GM21515 (cell line): ENCODE measurements around the gene TATDN3.
"Not testable (repeated sequence)": the region's sequence is repeated elsewhere in the genome, so short reads cannot be mapped to it uniquely, and the experiment has no call there.

ENCODE experiments used
- ATAC-seq: cut with Tn5 transposase; IDR thresholded peaks from one replicate; pipeline ENCODE4 v1.9.1; 2021; ENCODE audit not compliant: unreplicated experiment

The TATDN3 gene

DNA sequence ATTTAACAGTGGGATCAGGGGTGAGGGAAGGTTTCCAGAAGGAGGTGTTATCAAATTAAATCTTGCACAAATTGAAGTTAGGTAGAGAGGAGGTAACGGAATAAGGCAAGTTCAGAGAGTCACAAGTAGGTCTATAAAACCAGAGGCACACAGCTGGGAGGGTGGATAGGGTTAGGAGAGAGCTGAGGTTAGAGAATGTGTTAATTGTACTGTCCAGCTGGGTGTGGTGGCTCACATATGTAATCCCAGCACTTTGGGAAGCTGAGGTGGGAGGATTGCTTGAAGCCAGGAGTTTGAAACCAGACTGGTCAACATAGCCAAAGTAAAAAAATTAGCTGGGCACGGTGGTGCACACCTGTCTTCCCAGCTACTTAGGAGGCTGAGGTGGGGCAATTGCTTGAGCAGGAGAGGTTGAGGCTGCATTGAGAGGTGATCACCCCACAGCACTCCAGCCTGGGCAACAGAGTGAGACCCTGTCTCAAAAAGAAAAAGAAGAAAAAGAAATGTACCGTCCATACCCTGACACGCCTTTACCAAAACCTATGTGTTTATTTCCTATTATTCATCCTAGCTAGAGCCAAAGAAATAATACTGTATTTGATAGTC lies 35.6 kb downstream of the TATDN3 start:
- no peak for ATAC-seq

DNA sequence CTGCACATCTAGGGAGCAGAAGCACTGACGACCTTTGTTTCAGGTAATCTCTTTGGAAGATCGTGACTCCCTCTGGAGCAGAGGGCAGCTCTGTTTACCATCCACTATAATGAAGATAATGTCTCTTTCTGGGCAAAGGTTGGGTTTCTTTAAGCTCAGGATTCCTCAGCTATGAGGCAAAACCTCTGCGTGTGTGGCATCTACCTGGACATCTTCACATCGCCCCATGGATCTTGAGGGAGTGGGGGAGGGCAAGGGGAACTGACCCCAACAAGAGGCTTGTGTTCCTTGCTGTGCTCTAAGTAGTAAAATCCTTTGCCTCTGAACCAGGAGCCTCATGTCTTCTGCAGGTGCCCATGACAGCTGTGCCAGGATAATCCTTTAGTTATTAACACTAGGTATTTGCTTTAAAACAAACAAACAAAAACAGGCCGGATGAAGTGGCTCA lies 36.2 kb downstream of the TATDN3 start:
- ATAC-seq, result no peak

DNA sequence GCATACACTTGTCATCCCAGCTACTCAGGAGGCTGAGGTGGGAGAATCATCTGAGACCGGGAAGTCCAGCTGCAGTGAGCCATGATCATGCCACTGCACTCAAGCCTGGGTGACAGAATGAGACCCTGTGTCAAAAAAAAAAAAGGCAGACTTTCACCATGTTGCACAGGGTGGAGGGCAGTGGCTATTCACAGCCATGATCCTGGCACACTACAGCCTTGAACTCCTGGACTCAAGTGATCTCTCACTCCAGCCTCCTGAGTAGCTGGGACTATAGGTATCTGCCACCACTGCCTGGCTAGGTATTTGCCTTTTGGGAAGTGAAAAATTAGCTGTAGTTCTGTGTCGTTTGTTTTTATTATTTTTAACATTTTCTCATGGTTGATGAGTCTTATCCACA lies 36.7 kb downstream of the TATDN3 start:
- no peak for ATAC-seq

DNA sequence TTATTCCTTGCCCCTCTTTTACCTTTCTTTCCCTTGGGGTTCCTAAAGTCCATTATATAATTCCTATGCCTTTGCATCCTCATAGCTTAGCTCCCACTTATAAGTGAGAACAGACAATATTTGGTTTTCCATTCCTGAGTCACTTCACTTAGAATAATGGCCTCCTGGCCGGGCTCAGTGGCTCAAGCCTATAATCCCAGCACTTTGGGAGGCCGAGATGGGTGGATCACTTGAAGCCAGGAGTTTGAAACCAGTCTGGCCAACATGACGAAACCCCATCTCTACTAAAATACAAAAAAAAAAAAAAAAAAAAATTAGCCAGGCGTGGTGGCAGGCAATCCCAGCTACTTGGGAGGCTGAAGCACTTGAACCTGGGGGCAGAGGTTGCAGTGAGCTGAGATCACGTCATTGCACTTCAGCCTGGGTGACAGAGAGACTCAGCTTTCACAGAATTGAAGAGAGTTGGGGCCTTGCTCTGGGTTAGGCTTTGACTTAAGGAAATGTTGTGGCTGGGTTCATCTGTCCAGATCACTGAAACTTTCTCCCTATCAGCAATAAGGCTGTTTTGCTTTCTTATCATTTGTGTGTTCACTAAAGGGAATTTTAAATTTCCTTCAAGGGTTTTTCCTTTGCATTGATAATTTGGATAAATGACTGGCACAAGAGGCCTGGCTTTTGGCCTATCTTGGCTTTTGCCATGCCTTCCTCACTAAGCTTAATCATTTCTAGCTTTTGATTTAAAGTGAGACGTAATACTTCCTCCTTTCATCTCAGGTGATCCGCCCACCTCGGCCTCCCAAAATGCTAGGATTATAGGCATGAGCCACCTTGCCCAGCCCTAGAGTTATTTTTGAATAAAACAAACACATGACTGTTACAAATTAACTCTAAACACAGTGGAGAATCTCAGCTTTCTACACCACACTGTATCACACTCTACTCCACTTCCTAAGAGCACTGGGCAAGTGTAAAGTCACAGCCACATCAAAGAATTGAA lies 41.8 kb downstream of the TATDN3 start:
- peak; percentile 66 for ATAC-seq

DNA sequence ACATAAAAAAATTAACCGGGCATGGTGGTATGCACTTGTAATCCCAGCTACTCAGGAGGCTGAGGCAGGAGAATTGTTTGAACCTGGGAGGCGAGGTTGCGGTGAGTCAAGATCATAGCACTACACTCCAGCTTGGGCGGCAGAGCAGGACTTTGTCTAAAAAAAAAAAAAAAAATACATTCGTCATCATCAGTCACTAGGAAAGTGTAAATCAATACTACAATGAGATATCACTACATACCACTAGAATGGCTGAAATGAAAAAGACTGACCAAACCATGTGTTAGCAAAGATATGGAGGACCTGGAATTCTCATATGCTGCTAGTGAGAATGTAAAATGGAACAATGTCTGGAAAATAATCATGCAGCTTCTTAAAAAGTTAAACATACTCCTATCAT lies 46.5 kb downstream of the TATDN3 start:
- ATAC-seq, result no peak

DNA sequence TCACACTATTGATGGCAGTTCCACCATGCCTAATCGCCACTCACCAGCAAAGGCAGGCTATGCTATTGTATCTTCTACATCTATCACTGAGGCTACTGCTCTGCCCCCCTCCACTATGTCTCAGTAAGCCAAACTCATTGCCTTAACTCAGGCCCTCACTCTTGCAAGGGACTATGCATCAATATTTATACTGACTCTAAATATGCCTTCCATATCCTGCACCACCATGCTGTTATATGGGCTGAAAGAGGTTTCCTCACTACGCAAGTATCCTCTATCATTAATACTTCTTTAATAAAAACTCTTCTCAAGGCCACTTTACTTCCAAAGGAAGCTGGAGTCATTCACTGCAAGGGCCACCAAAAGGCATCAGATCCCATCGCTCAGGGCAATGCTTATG lies 52.8 kb downstream of the TATDN3 start:
- not testable (repeated sequence) for ATAC-seq

DNA sequence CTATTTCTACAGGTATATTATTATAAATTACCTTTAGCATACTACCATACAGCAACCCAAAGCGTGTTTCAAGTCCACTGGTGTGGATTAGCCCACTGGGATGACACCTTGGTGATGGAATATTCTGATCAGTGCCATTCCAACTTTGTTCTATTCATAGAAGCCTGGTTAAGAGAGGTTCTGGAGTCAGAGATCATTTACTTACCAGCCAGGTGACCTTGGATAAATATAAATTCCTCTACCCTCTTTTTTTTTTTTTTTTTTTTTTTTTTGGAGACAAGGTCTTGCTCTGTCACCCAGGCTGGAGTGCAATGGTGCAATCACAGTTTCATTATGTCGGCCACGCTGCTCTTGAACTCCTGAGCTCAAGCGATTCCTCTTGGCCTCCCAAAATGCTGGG lies 55.9 kb downstream of the TATDN3 start, which contains the start of gene SPATA45:
Gene SPATA45 (minus strand): TSS at position 101 of the 400 bp plus-strand sequence. CDS start 11,500 bp downstream, outside the sequence.
- ATAC-seq, result no peak

DNA sequence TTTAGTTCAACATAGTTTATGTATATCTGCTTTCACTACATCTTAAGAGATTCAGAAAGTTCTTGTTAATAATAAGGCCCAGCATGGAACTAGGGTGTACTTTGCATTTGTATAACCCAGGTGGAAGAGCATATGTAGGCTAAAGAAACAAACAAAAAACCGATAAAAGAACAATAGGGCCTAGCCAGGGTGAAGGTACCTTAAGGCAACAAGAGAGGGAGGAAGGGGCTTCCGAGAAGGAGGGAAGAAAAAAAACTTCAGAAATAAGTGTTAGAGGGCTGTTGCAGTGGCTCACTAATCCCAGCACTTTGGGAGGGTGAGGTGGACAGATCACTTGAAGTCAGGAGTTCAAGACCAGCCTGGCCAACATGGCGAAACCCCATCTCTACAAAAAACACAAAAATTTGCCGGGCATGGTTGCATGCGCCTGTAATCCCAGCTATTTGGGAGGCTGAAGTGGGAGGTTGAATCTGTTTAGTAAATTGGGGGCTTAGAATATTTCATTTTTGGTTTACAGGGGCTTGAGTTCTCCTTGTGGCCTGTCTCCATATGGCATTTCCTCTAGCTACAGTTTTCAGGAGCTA lies 60.5 kb downstream of the TATDN3 start:
- no peak for ATAC-seq

DNA sequence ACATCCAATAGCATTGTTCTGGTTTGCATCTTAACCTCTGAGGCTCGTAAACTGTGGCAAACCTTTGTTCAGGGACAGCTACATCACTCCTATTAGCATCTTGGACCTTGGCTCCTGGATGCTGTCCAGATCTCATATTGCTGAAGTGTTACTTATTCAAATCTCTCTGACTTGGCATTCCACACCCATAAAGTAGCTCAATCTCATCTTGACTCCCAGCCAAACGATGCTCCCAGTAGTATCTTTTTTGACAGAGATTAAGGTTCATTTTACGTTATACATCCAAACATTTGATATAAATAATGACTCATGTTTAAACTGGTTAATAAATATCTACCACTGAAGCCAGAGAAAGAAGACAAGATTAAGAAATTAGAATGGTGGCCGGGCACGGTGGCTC lies 62.0 kb downstream of the TATDN3 start:
- ATAC-seq, result no peak

DNA sequence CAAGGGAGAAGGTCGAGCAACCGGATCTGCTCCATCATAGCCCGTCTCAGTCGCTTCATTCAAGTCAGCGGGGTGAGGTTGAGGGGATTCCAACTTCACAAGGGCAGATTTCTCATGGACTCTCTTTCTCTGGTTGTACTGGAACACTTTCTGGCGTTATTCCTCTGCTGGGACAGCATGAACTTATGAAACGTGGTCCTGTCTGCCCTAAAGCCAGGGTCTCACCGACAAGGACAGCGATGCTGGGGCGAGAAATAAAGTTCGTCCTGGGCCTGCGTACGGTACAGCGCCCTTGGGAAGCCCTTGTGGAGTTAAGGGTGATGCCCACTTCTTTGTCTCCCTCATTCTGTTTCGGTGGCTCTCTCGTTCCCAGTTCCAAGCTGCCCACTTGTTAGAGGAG lies 65.1 kb downstream of the TATDN3 start:
- ATAC-seq, result no peak

DNA sequence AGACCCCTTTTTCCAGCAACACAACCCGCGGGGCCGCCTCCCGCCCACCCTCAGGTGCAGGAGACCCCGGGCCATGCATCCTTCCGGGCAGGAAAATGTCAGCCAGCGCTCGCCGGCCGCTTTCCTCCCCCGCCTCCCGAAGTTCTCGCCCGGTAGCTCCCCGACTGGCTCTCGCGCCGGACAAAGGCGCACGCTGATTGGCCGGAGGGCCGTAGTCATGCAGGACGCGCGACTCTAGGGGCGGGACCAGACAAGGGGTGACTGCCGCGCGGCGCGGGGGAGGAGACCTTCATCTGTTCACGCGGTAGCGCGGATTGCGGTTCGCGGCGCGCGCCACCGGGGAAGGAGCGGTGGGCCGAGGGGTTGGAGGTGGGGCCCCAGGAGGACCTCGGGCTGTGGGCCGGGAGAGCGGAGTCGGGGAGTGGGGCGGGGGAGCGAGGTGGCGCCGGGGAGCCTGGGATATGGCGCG lies 66.3 kb downstream of the TATDN3 start, which contains the start of gene FLVCR1:
Gene FLVCR1 (plus strand): TSS at position 284 of the 469 bp plus-strand sequence. CDS start 178 bp downstream, at position 462.
- peak; percentile 97 for ATAC-seq

DNA sequence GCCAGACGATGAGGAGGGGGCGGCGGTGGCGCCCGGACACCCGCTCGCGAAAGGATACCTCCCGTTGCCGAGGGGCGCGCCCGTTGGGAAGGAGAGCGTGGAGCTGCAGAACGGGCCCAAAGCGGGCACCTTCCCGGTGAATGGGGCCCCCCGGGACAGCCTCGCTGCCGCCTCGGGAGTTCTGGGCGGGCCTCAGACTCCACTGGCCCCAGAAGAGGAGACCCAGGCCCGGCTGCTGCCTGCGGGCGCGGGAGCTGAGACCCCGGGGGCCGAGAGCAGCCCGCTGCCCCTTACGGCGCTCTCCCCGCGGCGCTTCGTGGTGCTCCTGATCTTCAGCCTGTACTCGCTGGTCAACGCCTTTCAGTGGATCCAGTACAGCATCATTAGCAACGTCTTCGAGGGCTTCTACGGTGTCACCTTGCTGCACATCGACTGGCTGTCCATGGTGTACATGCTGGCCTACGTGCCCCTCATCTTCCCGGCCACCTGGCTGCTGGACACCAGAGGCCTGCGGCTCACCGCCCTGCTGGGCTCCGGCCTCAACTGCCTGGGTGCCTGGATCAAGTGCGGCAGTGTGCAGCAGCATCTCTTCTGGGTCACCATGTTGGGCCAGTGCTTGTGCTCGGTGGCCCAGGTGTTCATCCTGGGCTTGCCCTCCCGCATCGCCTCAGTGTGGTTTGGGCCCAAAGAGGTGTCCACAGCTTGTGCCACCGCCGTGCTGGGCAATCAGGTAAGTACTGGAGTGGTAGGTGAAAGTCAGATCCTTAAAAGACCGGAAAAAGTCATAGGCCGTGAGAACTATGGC lies 67.0 kb downstream of the TATDN3 start:
- peak; percentile 13 for ATAC-seq

DNA sequence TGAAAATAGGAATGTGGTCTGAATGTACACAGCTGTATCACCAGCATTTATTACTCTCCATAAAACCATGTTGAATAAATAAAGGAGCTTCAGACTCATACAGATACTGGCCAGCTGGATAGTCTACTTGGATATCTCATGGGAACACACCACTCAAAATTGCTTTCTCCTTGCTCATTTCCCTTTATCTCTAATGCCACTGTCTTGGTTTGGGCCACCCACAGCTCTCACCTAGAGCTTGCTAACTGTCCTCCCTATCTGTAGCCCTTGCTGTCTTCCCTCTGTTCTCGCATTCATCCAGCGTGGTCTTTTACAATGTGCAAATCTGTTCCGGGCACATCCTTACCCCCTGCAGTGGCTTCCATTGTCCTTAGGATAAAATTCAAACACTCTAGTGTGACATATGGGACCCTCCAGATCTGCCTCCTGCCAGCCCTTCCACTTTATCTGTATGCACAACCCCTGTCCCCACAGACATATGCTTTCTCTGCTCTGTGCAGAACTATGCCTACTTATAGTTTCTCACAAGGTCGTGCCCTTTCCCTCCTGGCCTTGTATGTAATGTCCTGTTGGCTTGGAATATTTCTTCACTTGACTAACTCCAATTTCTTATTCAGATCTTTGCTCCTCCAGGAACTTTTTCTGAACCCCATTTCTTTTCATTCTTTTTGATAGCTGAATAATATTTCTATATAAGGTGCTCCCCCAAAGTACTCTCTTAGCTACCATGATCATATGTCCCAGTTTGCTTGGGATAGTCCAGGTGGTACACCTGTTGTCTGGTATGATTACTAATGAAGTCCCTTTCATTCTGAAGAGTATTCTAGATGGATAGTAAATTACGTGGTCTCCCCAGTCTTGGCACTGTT lies 69.3 kb downstream of the TATDN3 start:
- ATAC-seq, result no peak

DNA sequence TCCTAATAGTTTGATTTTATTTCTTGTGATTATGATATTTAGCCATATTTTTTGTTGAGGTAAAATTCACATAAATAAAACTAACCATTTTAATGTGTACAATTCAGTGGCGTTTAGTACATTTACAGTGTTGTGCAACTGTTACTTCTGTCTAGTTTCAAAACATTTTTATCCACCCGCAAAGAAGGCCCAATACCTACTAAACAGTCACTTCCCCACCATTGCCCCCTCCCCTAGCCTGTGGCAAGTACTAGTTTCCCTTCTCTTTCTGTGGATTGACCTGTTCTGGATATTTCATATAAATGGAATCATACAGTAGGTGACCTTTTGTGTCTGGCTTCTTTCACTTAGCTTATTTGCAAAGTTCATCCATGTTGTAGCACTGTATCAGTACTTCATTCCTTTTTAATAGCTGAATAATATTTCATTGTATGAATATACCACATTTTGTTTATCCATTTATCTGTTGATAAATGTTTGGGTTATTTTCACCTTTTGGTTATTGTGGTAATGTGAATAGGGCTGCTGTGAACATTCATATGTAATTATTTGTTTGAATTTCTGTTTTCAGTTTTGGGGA lies 70.5 kb downstream of the TATDN3 start:
- ATAC-seq, result no peak

DNA sequence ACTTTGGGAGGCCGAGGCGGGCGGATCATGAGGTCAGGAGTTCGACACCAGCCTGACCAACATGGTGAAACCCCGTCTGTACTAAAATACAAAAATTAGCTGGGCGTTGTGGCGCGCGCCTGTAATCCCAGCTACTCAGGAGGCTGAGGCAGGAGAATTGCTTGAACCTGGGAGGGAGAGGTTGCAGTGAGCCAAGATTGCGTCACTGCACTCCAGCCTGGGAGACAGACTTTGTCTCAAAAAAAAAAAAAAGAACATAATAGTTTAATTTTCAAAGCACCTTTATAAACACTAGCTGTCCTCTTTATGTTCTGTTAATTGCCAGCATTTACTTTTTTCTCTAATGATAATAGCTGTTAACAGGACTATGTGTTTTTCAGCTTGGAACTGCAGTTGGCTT lies 71.7 kb downstream of the TATDN3 start:
- ATAC-seq, result not testable (repeated sequence)

DNA sequence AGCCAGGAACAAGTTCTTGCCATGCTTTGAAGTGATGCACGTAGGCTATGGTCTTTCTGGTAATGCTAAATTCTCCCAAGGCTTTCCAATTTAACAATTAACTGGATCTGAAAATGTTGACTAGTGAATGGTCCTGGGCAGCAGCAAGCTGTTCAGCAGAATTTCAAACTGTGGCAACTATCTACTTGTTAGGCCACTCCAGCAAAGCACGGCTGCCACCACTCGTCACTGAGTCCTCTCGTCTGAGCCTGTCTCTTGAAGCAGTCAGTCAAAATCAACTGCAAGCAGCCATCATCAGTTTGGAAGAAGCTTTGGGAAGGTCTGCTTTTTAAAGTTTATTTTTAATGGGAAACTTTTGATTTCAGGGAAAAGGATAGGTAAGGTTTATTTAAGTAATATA lies 72.5 kb downstream of the TATDN3 start:
- no peak for ATAC-seq
